Right ventricle myocardium superior (tissue), 1 donor: ENCODE measurements around the gene HRH1. TPM values are rescaled to one million over a fixed set of nuclear protein-coding genes. Genes with fewer than 3 reads are reported as not detected.
"Not testable (repeated sequence)": the region's sequence is repeated elsewhere in the genome, so short reads cannot be mapped to it uniquely, and the experiment has no call there.

Source experiments
- ATAC-seq: fragments of 200-7000 bp; cut with Tn5 transposase; one replicate; pipeline ENCODE4 v1.9.1; 2020; ENCODE audit warnings: mild to moderate bottlenecking; ENCODE audit not compliant: poor library complexity
- DNase-seq: peaks from one replicate; pipeline ENCODE4 v3.0.0-alpha.2; 2020
- intact Hi-C: fragments of 100-400 bp; cut with DNase I; formaldehyde crosslinking; loops from one replicate; pipeline ENCODE4 v1.11.2; 2022
- total RNA-seq: library from RNA; stranded (reverse); fragmentation: NEBNext Ultra II Directional; extraction: Animal tissue kit (Norgen Biotek cat#: 25700); gene quantifications from one replicate; pipeline ENCODE4 v1.2.1, GENCODE V29; 2021
- donor health status: DM: no; HTN: yes; CAD: no; lungs with severe emphysema.

Gene HRH1
- total RNA-seq, 1 donor from 2014 or later, result 1.3 TPM

- intact Hi-C loops, result no loop called here
- DNase-seq, result no peak
- no peak for ATAC-seq
Measured at GRCh38 chr3:11165476-11165875, 11.2 kb downstream of the HRH1 start.

- DNase-seq, intact Hi-C loops, ATAC-seq: not testable (repeated sequence)
Measured at GRCh38 chr3:11166807-11167400, 12.6 kb downstream of the HRH1 start.

GRCh38 chr3:11167590-11167989 is 13.3 kb downstream of the HRH1 start:
- no peak for ATAC-seq
- intact Hi-C loops, result no loop called here
- DNase-seq, result no peak

GRCh38 chr3:11168406-11168805 is 14.1 kb downstream of the HRH1 start:
- intact Hi-C loops, result no loop called here
- no peak for ATAC-seq
- DNase-seq, result no peak

GRCh38 chr3:11168881-11169805 is 14.8 kb downstream of the HRH1 start:
- no peak for DNase-seq
- ATAC-seq, result no peak
- intact Hi-C loops, result no loop called here

GRCh38 chr3:11170052-11170770 is 15.9 kb downstream of the HRH1 start:
- DNase-seq, result no peak
- ATAC-seq, result no peak

GRCh38 chr3:11172096-11172690 is 17.9 kb downstream of the HRH1 start:
- DNase-seq (no peak), ATAC-seq (no peak)
- intact Hi-C loops, result no loop called here

More at GRCh38 chr3:11170052-11170770, 15.9 kb downstream of the HRH1 start:
- intact Hi-C loops, result no loop called here

GRCh38 chr3:11173828-11174465 is 19.7 kb downstream of the HRH1 start:
- intact Hi-C loops, result no loop called here
- no peak for DNase-seq
- no peak for ATAC-seq

- ATAC-seq (no peak), DNase-seq (no peak)
- intact Hi-C loops, result no loop called here
Measured at GRCh38 chr3:11178421-11178820, 24.1 kb downstream of the HRH1 start.

- DNase-seq, ATAC-seq, intact Hi-C loops: not testable (repeated sequence)
Measured at GRCh38 chr3:11184328-11184969, 30.2 kb downstream of the HRH1 start.

GRCh38 chr3:11185144-11185543 is 30.9 kb downstream of the HRH1 start:
- intact Hi-C loops, result no loop called here
- DNase-seq (no peak), ATAC-seq (no peak)

GRCh38 chr3:11185564-11186317 is 31.4 kb downstream of the HRH1 start:
- ATAC-seq (peak; percentile 97), DNase-seq (peak; percentile 76)
- intact Hi-C loops, result no loop called here

- DNase-seq (no peak), ATAC-seq (no peak)
- intact Hi-C loops, result no loop called here
Measured at GRCh38 chr3:11186318-11186692, 32.0 kb downstream of the HRH1 start.

GRCh38 chr3:11186771-11187191 is 32.5 kb downstream of the HRH1 start:
- ATAC-seq, result no peak
- no peak for DNase-seq
- intact Hi-C loops, result no loop called here

GRCh38 chr3:11187681-11188080 is 33.4 kb downstream of the HRH1 start:
- no peak for ATAC-seq
- intact Hi-C loops, result no loop called here
- DNase-seq, result no peak

GRCh38 chr3:11188231-11188630 is 33.9 kb downstream of the HRH1 start:
- DNase-seq, result no peak
- intact Hi-C loops, result no loop called here
- ATAC-seq, result no peak

GRCh38 chr3:11195201-11195600 is 40.9 kb downstream of the HRH1 start:
- DNase-seq, result no peak
- no peak for ATAC-seq
- intact Hi-C loops, result no loop called here
